ENCODE measurements around the gene MARK3.

DNA sequence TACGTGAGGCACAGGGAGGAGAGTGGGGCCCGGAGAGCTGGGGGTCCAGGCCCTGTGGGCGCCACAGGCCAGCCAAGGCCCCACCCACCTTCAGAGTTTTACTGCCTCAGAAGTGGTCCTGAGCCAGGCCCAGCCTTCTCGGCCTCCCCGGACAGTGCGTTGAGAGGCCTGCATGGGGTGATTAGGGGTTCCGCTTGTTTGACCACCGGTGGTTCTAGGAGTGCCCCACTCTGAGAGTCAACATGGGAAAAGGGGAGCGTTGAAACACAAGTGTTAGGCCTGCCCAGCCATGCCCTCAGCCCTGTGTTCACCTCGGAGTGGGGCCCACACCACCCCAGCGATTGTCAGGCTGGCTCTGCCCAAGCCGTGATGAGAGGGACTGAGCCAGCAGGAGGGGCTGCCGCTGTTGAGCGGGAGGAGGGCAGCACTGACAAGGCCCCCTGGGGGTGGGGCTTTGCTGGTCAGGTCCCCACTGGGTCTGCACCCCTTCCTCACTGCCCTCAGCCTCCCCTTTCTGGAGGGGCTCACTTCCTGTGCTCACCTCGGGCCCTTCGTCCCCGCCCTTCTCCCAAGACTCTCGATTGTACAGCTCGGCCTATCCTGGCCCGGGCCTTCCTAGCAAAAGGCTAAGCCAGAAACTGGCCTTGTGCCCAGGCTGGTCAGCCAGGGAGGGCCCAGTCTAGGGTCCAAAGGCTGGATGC is 132.7 kb downstream of the MARK3 start:
- TF ChIP-seq, protein P1, sequence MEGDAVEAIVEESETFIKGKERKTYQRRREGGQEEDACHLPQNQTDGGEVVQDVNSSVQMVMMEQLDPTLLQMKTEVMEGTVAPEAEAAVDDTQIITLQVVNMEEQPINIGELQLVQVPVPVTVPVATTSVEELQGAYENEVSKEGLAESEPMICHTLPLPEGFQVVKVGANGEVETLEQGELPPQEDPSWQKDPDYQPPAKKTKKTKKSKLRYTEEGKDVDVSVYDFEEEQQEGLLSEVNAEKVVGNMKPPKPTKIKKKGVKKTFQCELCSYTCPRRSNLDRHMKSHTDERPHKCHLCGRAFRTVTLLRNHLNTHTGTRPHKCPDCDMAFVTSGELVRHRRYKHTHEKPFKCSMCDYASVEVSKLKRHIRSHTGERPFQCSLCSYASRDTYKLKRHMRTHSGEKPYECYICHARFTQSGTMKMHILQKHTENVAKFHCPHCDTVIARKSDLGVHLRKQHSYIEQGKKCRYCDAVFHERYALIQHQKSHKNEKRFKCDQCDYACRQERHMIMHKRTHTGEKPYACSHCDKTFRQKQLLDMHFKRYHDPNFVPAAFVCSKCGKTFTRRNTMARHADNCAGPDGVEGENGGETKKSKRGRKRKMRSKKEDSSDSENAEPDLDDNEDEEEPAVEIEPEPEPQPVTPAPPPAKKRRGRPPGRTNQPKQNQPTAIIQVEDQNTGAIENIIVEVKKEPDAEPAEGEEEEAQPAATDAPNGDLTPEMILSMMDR (conservative IDR thresholded peaks at IDR 0.05), result no peak
- no peak for TF ChIP-seq EZH2 (IDR thresholded peaks at IDR 0.05; ENCODE audit: low read depth)

Data from PC-9 (cell line).